HG03135 (cell line): ENCODE measurements around the gene CLCN7.
"Not testable (repeated sequence)": the region's sequence is repeated elsewhere in the genome, so short reads cannot be mapped to it uniquely, and the experiment has no call there.

ENCODE experiments used
- ATAC-seq: cut with Tn5 transposase; IDR thresholded peaks from one replicate; pipeline ENCODE4 v1.9.1; 2021; ENCODE audit warnings: mild to moderate bottlenecking, moderate library complexity; ENCODE audit not compliant: unreplicated experiment

Gene CLCN7

GRCh38 chr16:1488619-1489018 is 13.8 kb upstream of the CLCN7 start, which contains the start of gene PTX4:
PTX4 (minus strand) TSS chr16:1488944; CDS start chr16:1488909, 35 bp downstream.
- ATAC-seq, result no peak

GRCh38 chr16:1488054-1488601 is 13.3 kb upstream of the CLCN7 start:
- ATAC-seq, result no peak

- ATAC-seq, result no peak
These were observed 12.7 kb upstream of the CLCN7 start for GRCh38 chr16:1487395-1488053.

- ATAC-seq, result no peak
These were observed 11.9 kb upstream of the CLCN7 start for GRCh38 chr16:1486551-1487390.

DNA sequence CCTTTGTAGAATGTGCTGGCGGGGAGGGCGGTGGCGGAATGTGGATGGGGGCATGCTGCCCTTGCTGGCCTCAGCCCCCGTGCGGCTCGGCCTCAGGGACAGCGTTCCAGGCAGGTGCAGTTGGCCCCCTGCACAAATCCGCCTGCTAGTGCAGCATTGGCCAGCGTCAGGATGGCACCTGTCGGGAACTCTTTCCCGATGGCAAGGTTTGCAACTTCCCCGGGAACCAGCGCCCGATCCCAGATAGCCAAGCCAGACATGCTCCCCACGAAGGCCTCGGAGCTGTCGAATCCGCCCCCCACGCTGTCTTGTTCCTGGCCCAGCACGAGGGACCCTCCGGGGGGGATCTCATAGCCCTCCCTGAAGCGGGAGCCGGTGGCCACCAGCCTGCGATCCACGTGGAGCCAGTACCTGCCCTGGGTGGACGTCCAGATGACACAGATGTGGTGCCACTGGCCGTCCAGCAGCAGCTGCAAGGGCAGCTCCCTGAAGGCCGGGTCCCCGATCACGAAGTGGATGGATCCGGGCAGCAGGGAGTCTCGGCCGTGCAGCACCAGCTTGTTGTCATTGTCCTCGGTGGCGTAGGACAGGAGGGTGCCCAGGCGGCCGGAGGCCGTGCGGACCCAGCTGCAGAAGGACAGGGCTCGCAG is 11.1 kb upstream of the CLCN7 start:
- ATAC-seq, result no peak

GRCh38 chr16:1481906-1482835 is 7.3 kb upstream of the CLCN7 start:
- ATAC-seq, result no peak

GRCh38 chr16:1478937-1479336 is 4.1 kb upstream of the CLCN7 start:
- ATAC-seq, result not testable (repeated sequence)

GRCh38 chr16:1477033-1477432 is 2.2 kb upstream of the CLCN7 start:
- ATAC-seq, result no peak

- ATAC-seq, result no peak
These were observed 805 bp upstream of the CLCN7 start for GRCh38 chr16:1475552-1476114.

DNA sequence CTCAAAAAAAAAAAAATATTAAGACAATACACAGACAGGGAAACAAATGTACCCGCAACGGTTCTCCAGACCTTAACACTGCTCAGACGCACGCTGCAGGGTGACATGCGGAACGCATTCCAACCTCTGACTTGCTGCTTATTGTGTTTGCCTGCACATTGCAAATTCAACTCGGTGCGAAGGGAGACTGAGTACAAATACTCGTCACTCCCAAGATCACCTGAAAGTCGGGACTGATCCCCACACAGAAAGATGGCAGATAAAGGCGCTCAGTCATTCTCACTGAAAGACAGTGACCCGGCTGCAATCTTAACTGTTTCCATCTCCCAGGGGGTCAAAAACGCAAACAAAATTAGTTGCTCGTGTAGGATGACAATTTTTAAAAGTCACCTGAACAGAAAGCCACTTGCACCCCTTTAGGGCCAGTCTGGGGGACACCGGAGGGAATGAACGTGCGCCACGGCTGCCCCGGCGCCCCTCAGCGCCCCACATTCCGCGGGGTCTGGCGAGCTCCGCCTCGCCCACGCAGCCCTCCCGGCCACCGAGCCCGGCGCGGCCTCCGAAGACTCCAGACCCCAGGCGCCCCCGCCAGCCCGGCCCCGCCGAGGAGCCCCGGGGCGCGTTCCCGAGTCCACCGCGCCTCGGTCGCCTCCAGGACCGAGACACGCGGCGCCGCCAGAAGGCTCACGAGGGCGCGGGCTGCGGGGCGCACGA is 589 bp downstream of the CLCN7 start:
- ATAC-seq, result no peak

DNA sequence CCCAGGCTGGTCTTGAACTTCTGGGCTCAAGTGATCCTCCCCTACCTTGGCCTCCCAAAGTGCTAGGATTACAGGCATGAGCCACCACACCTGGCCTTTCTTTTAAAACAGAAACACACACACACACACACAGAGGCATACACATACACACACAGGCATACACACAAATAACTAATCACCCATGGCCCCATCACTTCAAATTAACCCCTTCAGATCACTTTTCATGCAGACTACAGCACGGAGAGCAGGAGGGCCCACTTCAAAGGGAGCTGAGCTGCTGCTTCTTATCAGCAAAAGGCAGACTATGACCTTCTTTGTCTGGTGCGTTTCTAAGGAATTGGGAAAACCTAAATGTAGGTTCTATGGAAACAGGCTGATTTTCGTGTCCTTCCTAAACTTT is 1.9 kb downstream of the CLCN7 start:
- ATAC-seq, result no peak

DNA sequence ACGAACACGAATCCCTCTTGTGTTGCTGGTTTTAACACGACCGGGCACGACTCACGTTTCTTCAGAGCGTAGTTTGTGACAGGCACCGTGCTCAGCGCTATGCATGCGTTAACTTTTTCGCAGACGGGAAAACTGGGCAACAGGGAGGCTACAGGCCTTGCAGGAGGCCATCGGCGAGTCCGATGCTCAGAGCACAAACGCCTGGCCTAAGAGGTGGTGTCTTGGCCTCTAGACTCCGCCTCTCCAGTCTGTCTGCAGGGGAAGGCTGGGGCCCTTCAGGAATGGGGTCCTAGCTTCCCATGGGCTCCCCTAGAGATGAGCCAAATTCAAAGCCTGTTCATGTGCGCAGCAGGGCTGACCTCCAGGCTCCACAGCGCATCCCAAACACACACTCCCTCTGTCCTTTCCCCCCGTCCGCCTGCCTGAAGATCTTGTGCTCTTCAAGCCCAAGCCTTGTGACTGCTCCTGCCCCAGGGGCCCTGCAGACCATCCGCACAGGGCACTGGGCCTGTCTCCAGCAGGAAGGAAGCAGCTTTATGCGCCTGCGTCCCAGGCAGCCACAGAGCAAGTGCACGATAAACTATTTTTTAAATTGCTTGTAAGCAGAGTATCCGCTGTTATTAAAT is 3.1 kb downstream of the CLCN7 start:
- no peak for ATAC-seq

DNA sequence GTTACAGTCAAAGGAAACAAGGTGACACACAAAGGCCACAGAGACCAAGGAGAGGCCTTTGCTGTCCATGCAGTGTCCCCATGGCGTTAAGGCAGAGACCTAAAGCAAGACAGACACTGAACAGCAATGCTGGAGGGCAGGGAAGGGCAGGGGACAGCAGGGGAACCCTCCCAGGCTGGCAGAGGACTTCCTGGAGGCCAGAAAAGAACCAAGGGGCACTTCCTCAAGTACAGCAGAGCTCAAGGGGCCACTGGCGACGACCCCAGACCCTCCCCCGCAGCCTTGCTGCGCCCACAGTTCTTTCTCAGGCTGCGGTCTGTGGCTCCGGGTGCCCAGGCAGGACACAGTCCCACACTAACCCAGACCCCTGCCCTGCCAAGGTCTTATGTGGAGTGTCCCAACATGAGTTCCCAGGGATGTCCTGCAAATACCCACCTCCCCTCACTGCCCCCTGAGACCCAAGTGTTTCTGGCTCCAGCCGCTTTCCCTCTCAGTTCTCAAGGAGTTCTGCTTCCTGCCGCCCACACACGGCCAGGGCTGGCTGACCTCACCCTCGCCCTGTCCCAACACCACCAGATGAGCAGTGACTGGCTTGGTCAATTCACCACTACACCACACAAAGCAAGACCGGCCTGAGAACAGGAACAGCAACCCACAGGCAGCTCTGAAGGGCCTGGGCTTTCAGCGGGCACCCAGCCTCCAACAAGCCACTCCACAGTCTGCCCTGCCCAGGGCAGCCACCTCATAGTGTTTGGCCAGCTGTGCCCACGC is 4.2 kb downstream of the CLCN7 start:
- ATAC-seq, result no peak

GRCh38 chr16:1469693-1470201 is 5.1 kb downstream of the CLCN7 start:
- no peak for ATAC-seq

- ATAC-seq, result not testable (repeated sequence)
These were observed 5.7 kb downstream of the CLCN7 start for GRCh38 chr16:1469141-1469540.

- no peak for ATAC-seq
These were observed 6.4 kb downstream of the CLCN7 start for GRCh38 chr16:1468426-1468810.

GRCh38 chr16:1466968-1467521 is 7.8 kb downstream of the CLCN7 start:
- no peak for ATAC-seq

DNA sequence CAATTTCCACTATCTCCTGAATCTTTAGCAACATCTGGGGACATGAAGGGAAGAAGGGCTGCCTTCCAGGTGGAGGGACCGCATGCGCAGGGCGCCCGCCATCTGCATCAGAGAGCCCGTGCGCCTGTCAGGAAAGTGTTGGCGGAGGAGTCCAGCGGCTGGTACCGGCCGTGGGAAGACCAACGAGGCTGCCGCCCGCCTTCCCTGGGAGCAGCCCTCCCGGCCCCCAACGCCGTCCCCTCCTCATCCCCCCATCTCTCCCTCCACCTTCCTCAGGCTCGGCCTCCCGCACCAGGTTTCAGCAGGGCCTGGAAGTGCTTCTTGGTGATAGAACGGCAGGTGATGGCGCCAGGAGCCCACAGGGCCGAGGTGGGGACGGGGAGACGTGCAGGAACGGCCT is 8.8 kb downstream of the CLCN7 start:
- no peak for ATAC-seq
